Measurements from ENCODE around the gene LRRC55.
"Not testable (repeated sequence)": the region's sequence is repeated elsewhere in the genome, so short reads cannot be mapped to it uniquely, and the experiment has no call there.

The LRRC55 gene

DNA sequence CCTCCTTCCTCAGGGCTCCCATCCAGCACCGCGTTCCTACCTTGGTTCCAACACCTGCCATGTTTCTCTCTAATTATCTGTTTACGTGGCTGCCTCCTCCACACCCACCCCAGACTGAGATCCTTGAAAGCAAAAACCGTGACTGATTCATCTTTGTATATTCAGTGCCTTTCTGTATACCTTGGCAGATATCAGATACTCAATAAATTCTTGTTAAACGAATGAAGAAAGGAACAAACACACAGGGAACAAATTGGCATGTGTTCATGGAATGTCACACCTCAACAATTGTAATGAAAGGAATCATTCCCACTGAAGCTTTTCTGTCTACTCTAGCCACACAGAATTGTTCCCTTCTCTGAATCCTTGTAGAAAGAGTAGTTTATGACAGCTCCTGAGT is 20.4 kb upstream of the LRRC55 start:
- no peak for DNase-seq (ENCODE audit: low spot score)

DNA sequence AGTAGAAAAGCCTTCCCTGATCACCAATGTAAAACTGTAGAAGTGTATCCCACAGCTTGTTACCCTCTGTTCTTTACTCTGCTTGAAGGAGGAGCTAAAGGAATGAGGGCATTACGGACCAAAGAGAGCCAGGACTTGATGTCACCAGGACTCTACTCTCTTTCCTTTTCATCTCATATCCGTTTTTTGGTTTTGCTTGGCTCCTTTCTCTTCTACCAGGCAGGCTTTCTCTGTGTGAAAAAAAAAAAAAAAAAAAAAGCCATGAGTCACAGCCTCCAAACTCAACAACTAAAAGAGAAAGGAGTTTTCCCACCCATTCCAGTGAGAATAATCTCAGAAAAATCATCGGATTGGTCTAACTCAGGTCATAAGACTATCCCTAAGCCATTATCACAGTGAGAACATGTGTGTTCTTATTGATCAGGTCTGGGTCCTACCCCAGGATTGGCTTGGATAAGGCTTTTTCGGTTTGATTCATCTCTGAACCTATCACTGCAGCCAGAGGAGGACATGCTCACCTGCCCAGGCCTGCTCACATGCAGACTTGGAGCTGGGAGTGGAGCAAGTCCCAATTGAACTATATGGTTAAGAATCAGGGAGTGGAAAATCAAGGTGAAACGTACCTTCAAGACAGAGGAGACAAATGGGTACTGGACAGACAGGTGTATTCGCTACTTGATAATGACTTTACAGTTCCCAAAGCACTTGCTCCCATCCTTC is 19.4 kb upstream of the LRRC55 start:
- DNase-seq (ENCODE audit: low spot score) = no peak

DNA sequence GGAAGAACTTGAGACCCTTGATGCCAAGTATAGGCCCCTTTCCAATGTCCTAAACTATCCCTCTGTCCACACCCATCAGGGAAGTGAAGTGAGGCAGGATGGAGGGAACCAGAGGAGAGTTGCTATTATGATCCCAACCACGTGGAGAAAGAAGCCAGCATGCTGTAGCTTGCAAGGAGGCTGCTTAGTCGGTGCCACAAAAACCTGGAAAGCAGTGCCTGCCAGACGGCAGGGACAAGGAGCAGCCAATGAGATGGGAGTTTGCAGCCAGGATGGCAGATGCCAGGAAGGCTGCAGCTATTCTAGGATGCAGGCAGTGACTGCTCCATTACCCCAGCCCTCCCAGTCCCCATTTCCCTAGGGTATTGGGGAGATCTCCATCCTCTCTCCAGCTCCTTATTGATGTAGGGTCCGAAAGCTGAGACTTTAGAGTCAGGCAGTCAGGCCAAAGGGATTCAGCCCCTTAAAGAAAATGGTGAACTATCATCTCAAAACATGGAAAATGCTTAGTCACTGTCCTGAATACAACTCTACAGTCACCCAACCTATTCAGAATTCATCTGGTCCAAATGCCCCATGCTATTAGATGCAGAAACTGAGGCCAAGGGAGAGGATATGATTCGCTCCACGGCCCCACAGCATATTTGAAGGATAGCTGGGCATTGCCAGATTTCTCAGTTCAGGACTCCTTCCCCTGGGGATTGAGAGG is 18.4 kb upstream of the LRRC55 start:
- DNase-seq (ENCODE audit: low spot score) = no peak

DNA sequence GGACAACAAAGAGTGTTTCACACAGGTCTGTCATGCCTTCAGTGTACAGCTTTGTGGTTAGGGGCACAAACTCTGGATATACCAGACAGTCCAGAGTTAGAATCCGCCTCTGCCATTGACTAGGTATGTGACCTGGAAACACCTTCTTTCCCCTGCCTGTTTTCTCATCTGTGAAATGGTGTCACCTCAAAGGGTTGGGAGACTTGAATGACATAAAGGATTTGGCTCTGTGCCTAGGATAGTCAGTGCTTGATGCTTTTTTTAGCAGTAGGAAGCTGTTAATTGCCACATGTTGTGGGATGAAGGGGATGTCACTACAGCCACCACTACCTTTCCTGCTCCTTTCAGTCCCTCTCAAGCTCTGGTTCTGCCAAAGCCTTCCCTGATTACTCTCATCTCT is 17.4 kb upstream of the LRRC55 start:
- DNase-seq (ENCODE audit: low spot score) = no peak

DNA sequence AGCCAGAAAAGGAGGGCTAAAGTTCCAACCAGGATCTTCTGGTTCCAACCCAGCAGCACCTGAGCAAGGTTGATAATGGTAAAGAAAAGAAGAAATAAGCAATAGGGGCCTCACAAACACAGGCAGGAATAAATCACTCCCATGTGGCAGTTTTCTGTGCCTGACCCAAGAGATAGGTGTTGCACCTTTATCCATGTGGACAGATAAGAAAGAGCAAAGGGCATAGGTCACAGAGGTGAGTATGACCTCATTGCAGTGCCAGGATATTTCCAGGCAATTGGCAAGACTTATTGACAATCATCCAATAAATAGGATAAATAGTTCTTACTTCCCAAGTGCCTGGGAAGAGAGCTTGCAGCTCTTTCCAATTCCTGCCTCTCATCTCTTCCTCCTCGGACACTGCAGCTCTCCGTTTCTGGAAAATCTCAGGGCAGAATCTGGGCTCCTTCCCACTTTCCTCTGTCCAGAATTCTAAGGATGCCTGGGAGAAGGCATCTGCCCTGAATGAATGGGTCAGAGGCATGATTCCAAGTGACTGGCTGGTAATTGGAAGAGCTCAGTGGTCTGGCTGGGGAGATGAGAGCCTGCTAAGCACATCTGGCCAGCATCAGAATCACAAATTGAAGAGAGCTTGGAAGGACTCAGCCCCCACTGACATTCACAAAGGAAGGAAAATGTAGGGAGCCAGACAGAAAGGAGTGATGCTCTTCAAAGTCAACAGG is 14.5 kb upstream of the LRRC55 start:
- no peak for DNase-seq (ENCODE audit: low spot score)

DNA sequence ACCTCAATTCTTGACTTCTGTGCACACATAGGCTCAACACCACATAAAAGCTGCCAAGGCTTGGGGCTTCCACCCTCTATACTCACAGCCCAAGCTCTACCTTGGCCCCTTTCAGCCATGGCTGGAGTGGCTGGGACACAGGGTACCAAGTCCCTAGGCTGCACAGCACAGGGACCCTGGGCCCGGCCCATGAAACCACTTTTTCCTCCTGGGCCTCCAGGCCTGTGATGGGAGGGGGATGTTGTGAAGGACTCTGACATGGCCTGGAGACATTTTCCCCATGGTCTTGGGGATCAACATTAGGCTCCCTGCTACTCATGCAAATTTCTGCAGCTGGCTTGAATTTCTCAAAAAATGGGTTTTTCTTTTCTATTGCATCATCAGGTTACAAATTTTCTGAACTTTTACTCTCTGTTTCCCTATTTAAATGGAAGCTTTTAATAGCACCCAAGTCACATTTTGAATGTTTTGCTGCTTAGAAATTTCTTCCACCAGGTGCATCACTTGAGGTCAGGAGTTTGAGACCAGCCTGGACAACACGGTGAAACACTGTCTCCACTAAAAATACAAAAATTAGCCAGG is 11.9 kb upstream of the LRRC55 start:
- not testable (repeated sequence) for DNase-seq (ENCODE audit: low spot score)

DNA sequence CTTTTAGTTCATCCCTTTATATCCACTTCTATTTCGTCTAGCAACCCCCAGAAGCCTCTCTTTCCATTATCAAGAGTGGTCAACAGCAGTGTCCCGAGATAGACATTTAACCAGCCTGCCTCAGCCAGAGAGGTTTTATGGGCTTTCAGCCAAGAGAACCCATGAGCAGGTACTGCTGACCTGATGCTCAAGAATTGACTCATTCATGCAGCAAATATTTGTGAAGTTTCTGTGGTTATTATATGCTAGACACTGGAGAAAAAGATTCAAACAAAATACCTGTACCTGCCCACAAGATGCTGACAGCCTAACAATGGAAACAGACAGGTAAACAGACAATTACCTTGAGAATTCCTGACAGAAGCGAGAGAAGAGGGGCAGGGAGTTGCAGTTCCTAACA is 9.7 kb upstream of the LRRC55 start:
- DNase-seq (ENCODE audit: low spot score) = no peak

DNA sequence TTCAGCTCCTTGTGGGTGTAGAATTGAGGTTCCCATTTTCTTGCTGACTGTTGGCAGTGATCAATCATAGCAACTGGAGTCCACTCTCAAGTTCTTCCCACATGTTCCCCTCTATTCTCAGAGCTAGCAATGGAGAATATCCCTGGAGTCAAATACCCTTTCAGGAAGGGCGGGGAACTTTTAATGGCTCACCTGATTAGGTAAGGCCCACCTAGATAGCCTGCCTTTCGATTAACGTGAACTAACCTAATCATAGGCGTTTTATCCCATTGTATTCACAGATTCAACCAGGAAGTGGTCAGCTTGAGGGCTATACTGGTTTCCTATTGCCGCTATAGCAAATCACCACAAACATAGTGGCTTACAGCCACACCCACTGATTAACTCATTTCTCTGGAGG is 7.1 kb upstream of the LRRC55 start:
- DNase-seq (ENCODE audit: low spot score) = no peak

DNA sequence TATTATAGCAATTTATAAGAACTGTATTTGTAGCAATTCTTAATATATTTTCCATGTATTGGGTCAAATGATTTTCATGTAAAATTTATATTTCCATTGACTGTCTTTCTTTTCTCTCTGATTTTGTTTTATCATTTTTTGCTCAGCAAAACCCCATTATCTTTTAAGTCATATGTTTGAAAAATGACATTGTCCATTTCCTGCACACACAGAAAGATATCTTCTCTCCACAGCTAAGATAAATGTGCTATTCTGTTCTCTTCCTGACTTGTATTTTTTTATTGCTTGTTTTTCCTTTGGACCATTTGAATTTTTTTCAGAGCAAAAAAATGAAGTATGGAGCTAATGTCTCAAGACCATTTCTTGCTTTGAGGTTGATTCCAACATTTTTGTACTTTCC is 6.3 kb upstream of the LRRC55 start:
- no peak for DNase-seq (ENCODE audit: low spot score)

DNA sequence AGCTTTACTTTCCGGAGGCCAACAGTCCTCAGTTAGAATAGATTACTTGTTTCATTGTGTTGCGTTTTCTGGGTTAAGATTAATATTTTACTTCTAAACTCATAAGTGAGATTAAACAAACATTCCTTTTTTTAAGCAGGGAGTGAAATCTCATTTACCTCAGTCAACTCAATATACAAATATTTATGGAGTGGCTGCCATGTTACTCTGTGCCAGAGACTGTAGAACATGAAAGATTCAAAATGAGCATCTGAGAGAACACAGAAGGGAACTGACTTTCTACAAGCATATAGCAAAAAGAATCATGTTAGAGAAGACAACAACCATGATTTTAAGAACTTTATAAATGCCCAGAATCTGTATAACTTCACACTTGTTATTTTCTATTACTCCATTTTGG is 3.4 kb upstream of the LRRC55 start:
- no peak for DNase-seq (ENCODE audit: low spot score)

DNA sequence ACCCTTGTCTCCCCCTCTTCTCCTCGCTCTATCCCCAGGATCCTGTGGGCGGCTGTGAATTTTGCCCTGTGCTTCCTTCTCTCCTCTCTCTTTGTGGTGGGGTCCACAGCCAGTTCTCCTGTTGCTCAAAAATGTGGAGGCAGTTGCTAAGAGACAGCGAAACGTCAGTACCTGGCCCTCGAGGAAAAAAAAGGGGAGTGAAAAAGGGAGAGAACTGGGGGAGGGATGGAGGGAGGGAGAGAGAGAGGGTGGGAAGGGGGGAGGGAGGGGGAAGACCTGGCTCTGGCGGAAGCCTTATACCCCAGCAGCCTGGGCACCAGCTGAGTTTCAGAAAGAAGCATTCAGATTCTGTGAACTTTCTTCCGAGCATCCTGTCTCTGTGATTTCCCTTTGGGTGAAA is 2.1 kb upstream of the LRRC55 start:
- DNase-seq (ENCODE audit: low spot score) = no peak

DNA sequence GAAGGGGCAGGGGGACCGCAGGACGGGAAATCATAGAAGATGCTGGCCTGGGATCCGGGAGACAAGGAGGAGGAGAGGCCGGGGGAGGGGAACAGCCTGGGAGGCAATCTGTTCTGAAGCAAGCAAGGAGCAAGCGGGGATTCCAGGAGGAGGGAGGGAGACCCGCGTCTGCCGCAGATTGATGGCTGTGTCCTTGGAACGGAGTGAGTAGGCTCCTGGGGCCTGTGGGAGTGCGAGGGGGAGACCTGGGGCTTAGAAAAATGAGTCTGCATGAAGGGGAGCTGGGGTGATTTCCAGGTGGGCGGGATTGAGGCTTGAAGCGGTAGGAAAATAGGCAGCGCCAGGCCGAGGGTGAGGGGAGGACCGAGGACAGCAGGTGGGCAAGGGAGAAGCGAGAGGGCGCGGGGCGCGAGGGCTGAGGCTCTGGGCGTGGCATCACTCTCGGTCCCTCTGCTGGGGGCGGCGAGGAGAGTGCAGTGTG is 1.6 kb upstream of the LRRC55 start:
- DNase-seq (ENCODE audit: low spot score) = peak; percentile 27

DNA sequence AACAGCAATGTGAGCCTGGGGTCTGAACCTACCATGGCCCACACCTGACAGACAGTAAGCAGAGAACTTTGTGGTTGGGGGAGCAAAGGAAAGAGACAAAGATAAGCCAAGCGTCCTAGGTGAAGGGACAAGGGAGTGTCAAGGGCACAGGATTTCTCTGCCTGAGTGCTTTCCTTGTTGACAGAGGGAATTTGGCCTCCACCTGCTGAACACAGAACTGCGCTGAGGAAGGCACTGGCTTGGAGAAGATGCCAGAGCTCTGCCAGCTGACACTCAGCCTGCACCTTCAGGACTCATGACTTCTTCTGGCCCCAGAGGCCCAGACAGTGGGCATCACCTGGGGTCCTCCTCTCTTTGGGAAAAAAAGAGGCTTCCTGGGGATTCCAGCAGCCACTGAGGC is 789 bp upstream of the LRRC55 start:
- no peak for DNase-seq (ENCODE audit: low spot score)

DNA sequence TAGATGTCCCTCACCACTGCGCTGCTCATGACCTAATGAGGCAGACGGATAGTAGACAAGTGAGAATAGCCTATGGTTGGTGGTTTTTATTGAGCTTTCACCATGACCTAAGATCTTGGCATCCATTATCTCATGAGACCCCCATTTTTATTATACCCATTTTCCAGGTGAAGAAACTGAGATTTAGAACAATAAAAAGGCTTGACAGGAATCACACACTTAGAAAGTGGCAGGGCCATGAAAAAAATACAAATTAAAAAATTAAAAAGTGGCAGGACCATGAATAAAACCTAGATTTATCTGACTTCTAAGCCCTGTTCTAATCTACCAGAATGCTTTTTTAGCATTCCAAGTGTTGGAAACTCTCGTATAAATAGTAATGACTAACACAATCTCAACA is 1.1 kb downstream of the LRRC55 start:
- DNase-seq (ENCODE audit: low spot score) = no peak

DNA sequence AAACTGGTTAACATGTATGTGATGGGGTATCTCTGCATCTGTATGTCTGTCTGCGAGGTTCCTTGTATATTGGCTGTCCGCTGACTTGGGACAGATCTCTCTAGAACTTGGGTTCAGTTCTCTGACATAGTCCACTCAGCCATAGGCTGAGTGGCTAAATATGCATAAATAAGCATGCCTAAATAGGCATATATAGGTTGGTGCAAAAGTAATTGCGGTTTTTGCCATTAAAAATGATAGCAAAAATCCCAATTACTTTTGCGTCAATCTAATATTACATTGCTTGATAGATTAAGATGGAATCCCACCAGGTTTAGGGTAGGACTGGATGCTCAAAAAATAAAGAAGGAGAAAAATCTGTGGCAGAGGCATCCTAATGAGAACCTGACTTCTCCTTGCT is 8.8 kb downstream of the LRRC55 start:
- DNase-seq (ENCODE audit: low spot score) = no peak

DNA sequence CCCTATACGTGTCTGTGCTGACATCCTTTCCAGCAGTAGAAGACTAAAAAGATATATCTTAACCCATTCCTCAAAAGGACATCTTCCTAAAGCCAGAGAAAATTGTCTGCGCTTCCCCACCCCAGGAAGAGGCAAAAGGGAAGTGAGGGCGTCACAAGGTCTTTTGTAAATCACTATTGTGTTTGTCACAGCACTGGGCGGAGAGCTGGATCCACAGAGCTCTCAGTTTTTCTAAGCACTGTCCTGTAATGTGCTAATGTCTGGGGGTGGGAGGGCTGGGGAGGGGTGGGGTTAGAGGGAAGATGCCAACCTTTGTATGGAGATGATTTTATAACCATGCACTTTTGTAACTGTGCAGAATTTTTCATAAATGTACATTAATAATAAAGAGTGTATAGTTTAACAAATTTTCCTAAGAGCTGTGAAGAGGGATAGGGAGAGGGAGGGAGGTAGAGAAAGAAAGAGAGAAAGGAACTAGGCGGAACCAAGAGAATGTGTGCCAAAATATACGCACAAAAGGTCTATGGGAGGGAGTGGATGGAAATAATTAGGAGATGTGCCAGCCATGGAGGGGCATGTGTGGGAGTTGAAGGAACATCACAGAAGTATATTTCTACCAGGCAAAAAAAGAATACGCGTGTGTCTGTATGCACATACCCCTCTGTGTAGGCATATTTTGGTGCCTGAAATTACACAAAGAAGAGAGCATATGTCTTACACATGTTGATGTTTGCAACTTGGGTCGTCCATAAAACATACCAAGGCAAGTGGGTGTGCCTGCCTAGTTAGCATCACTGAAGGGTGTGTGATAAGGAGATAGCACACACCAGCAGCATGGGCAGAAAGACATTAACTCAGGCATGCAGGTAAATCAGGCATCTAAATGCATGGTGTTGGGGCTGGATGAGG is 9.8 kb downstream of the LRRC55 start:
- no peak for DNase-seq (ENCODE audit: low spot score)

DNA sequence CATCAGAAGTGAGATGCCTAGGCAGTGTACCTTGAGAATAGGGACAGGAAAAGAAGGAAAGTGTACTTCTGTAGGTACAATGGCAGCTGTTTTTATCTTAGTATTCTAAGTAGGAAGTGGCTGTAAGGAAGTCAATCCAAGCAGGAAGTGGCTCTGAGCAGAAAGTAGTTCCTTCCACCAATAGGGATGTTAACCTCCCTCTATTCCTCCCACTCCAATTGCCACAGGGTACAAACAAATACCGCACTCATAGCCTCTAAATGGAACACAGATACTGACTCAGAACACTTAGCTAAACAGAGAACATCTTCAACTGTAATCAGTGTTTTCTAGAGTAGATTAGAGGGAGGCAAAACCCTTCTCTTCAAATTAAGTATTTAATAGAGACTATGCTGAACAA is 10.6 kb downstream of the LRRC55 start:
- DNase-seq (ENCODE audit: low spot score) = no peak

DNA sequence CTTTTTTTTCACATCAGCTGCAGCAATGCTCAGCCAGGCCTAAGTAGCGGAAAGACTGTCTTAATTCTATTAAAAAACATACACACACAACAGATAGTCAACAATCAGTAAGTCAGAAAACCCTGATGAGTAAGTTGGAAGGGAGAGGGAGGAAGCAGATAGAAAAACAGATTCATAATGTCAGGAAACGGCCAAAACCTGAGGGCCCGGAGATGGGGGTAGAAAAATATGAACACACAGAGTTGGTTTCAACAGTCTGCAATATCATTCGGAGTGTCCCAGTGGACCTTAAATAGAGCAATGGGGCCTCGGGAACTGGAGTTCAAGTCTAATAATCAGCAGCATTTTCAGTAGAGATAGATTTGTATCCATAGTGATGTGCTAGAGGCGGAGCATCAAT is 14.8 kb downstream of the LRRC55 start:
- no peak for DNase-seq (ENCODE audit: low spot score)

DNA sequence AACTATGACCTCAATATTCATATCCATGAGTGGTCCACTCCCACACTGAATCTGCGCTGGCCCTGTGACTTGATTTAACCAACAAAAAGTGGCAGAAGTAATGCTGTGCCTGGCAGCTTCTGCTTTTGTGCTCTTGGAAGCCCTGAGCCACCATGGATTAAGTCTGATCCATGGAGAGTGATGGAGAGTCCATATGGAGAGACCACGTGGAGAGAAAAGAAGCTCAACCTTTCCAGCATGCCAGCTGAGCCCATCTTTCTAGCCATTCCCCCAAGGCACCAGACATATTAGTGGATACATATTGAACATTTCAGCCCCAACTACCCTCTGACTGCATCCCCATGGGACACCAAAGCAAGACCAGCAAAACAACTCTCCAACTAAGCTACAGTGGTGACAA is 16.0 kb downstream of the LRRC55 start:
- DNase-seq (ENCODE audit: low spot score) = no peak

DNA sequence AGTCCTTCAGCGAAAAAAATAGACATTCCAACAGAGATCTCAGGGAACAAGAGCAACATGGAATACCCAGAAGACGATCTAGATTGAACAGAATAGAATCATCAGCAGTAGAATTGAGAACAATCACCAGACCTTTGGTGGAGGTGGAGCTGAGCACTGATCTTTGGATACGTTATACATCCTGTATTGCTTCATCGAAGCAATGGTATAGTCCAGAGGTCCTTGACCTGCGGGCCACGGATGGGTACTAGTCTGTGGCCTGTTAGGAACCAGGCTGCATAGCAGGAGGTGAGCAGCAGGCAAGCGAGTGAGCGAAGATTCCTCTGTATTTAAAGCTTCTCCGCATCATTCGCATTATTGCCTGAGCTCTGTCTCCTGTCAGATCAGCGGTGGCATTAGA is 17.6 kb downstream of the LRRC55 start:
- DNase-seq (ENCODE audit: low spot score) = no peak

DNA sequence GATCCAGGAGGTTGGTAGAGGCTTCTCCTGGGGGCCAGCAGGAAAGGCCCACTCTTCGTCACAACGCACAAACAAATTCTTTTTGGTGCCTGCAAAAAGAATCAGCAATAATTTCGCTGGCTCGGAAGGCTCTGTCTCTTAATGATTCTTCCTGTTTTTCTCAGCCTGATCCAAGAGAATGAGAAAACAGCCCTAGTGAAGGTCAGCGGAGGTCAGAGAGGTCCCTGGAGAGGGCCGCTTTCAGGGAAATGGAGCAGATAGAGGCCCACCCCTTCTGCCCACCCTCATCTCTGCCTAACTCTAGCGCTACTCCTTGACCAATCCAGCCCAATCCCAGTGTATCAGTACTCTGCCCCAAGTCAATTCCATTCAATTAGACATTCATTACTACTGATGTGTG is 19.2 kb downstream of the LRRC55 start:
- DNase-seq (ENCODE audit: low spot score) = no peak

DNA sequence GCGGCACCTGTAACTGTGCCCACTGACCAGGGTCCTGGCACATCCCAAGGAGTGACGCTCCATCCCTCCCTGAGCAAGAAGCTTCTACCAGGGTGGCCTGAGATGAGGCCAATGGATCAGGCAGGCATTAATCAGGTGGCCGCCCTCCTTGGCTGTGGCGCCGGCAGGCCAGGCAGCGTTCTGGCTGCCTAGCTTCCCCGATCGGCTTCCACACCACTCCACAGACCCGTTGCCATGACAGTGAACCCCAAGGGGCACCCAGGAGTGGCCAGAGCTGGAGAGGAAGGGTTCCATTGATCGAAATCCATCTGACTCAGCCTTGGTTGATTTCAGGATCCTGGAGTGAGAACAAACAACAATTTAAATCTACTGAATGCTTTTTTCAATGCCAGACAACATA is 20.5 kb downstream of the LRRC55 start:
- no peak for DNase-seq (ENCODE audit: low spot score)
